ENCODE results near the gene ZNF442. TPM values are rescaled to one million over a fixed set of nuclear protein-coding genes. Genes with fewer than 3 reads are reported as not detected.
"Not testable (repeated sequence)": the region's sequence is repeated elsewhere in the genome, so short reads cannot be mapped to it uniquely, and the experiment has no call there.

ZNF442 gene
- 0.64 and 1.3 TPM in 2 replicates for total RNA-seq

DNA sequence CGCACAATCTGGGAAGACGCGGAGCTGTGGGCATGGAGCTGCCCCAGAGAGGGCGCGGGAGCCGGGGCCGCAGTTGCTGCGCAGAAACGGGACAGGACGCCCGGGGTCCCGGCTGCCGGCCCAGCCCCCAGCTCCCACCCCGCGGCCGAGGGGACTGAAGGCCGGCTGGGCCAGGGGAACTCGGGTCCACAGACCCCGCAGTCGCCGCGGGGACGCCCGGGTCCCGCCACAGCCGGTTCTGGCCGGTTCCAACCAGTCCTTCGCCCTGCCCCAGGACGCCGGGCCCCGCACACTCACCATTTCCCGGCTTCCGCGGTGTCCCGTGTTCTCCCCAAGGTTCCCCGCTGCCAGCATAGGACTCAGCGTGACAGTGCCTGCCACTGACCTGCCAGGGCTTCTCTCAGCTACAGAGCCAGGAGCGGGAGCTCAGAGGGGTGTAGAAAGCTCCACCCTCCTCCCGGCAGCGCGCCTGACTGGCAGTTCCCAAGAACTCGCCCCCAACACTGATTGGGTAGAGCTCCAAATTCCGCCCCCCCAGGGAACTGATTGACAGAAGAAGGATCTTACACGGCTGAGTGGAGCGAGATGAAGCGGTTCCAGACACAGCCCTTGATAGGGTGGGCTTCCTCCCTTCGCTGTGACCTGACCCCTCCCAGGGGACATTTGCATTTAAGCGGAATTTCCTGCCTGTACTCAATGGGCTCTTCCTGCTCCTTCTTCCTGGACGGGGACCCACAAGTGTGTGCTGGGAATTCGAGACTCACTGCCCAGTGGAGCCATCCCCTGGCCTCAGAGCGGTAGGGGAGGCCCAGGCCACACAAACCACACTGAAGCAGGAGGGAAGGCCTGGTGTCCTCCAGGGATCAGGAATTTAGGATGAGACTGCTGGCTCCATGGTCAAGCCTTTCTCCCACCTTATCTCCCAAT, at the start of gene ZNF442:
Gene ZNF442, minus strand, starts transcription at position 448 of the 927 bp plus-strand sequence. CDS start 2,052 bp downstream, outside the sequence.
- peak; percentile 92 for DNase-seq (ENCODE audit: low read depth)
- H3K4me3 ChIP-seq (ENCODE audit: low read depth, low read length), result peak within 1 kb of the TSS; percentile 71
- TF ChIP-seq, protein P1, sequence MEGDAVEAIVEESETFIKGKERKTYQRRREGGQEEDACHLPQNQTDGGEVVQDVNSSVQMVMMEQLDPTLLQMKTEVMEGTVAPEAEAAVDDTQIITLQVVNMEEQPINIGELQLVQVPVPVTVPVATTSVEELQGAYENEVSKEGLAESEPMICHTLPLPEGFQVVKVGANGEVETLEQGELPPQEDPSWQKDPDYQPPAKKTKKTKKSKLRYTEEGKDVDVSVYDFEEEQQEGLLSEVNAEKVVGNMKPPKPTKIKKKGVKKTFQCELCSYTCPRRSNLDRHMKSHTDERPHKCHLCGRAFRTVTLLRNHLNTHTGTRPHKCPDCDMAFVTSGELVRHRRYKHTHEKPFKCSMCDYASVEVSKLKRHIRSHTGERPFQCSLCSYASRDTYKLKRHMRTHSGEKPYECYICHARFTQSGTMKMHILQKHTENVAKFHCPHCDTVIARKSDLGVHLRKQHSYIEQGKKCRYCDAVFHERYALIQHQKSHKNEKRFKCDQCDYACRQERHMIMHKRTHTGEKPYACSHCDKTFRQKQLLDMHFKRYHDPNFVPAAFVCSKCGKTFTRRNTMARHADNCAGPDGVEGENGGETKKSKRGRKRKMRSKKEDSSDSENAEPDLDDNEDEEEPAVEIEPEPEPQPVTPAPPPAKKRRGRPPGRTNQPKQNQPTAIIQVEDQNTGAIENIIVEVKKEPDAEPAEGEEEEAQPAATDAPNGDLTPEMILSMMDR (IDR thresholded peaks at IDR 0.05; ENCODE audit: insufficient read depth, low read depth, low read length), result peak; percentile 71

GRCh38 chr19:12411893-12412292, 46.4 kb upstream of the ZNF442 start:
- no peak overlapping the region for H3K4me3 ChIP-seq (ENCODE audit: low read depth, low read length)
- TF ChIP-seq, protein P1 (IDR thresholded peaks at IDR 0.05; ENCODE audit: insufficient read depth, low read depth, low read length), result no peak
- no peak for DNase-seq (ENCODE audit: low read depth)

DNA sequence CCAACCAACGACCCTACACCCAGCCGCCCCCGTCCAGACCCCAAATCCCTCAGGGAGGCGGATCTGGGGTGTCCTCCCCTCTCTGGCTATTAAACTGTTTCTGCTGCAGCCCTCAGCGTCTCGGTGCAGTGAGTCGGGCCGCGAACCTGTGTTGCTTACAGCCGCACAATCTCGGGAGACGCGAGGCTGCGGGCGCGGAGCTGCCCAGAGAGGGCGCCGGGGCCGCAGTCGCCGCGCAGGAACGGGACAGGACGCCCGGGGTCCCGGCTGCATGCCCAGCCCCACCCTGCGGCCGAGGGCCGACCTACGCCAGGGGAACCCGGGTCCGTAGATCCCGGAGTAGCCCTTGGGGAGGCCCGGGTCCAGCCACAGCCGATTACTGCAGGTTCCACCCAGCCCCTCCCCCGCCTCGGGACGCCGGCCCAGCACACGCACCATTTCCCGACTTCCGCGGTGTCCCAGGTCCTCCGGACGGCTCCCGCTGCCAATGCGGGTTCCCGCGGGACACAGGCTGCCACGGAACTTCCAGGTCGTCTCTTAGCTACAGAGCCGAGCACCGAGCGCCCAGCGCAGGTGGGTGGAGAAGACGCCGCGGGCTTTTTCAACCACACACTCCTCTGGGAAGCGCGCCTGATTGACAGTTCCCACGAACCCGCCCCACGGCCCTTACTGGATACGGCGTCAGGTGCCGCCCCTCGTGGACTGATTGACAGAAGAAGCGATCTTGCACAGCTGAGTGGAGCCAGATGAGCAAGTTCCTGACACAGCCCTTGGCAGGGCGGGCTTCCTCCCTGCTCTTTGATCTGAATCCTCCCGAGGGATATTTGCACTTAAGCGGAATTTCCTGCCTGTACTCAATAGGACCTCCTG, 35.4 kb upstream of the ZNF442 start, which contains the start of gene ZNF799:
Gene ZNF799, minus strand, starts transcription at position 639 of the 870 bp plus-strand sequence. Its CDS starts 201 bp downstream, at position 438.
- H3K4me3 ChIP-seq (ENCODE audit: low read depth, low read length), result peak within 1 kb of the TSS; percentile 79
- TF ChIP-seq, protein P1 (IDR thresholded peaks at IDR 0.05; ENCODE audit: insufficient read depth, low read depth, low read length), result no peak
- peak; percentile 96 for DNase-seq (ENCODE audit: low read depth)

DNA sequence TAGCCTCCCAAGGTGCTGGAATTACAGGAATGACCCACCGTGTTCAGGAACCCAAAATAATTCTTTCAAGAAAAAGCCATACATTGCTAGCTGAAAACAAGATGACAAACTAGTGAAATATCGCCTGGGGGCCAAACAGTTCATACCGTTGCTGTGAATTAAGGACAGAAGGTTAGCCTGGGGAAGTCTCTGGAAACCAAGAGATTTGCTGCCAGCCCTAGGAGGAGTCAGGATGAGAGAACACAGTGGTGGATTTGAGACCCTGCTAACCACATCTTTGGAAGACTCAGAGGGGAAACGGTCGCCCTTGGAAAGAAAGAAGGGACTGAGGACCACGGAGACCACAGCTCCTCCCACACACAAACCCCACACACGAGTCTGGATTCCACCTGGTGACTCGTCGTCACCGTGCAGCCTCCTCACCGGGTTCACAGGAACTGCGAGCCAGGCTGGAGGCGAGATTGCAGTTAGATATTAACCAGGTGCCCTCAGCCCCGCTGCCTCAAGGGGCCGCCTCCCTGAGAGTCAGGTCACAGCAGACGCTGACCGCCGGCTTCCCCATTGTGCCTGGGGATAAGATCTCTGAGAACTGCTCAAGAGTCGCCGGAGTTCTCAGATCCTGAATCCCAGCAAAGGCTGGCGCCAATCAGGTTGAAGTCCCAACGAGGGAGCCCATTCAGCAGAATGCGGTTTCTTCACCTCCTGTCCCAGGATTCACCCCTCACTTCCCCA, 34.6 kb upstream of the ZNF442 start:
- peak; percentile 4 for DNase-seq (ENCODE audit: low read depth)
- H3K4me3 ChIP-seq (ENCODE audit: low read depth, low read length), result peak overlapping the region; percentile 79

DNA sequence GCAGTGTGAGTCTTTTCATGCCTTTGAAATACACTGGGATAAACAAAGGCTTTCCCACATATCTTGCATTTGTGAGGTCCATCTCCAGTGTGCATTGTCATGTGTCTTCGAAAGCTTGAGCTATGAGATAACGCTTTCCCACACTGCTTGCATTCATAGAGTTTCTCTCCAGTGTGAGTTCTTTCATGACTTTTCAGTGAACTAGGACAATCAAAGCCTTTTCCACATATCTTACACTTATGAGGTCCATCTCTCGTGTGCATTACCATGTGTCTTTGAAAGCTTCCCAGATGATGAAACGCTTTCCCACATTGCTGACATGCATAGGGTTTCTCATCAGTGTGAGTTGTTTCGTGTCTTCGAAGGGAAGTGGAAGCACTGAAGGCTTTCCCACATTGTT, 25.7 kb upstream of the ZNF442 start:
- not testable (repeated sequence) for H3K4me3 ChIP-seq (ENCODE audit: low read depth, low read length); DNase-seq (ENCODE audit: low read depth)

DNA sequence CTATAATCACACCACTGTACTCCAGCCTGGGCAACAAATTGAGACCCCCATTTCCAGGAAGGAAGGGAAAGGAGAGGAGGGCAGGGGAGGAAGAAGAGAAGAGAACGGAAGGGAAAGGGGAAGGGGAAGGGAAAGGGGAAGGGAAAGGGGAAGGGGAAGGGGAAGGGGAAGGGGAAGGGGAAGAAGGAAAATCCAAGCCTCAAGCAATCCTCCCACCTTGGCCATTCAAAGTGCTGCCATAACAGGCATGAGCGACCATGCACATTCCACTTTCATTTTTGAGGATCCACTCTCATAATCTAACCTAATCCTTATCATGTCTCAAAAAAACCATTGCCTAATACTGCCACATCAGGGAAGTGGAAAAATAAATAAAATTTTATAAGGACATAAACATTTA, 20.9 kb upstream of the ZNF442 start:
- not testable (repeated sequence) for DNase-seq (ENCODE audit: low read depth); H3K4me3 ChIP-seq (ENCODE audit: low read depth, low read length)

DNA sequence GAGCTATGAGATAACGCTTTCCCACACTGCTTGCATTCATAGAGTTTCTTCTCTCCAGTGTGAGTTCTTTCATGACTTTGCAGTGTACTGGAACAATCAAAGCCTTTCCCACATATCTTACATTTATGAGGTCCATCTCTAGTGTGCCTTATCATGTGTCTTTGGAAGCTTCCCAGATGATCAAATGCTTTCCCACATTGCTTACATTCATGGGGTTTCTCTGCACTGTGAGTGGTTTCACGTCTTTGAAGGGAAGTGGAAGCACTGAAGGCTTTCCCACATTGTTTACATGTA, 14.9 kb upstream of the ZNF442 start:
- TF ChIP-seq, protein P1 (IDR thresholded peaks at IDR 0.05; ENCODE audit: insufficient read depth, low read depth, low read length), result no peak
- DNase-seq (ENCODE audit: low read depth), result no peak
- H3K4me3 ChIP-seq (ENCODE audit: low read depth, low read length), result no peak overlapping the region
